Spinal cord (tissue), 10 donors: ENCODE measurements around the gene SNX18. TPM values are rescaled to one million over a fixed set of nuclear protein-coding genes. Genes with fewer than 3 reads are reported as not detected.
A peak's percentile ranks its signal among the peaks of the same experiment; 100 is the strongest.
"Not testable (repeated sequence)": the region's sequence is repeated elsewhere in the genome, so short reads cannot be mapped to it uniquely, and the experiment has no call there.

Experiments used
- DNase-seq, 6 donors: peaks; one replicate each; pipeline versions ENCODE4 v3.0.0 to v3.0.0-alpha.2; 2013 to 2015; ENCODE audit warnings: low spot score in 6 of 6, low read depth in 4 of 6
- H3K27ac ChIP-seq: one replicate; pipeline ENCODE4 v1.5.1; 2013; ENCODE audit warnings: low read depth, low read length, control low read depth
- H3K27me3 ChIP-seq: one replicate; pipeline ENCODE4 v1.6.1; 2013; ENCODE audit warnings: low read length; ENCODE audit not compliant: control insufficient read depth, insufficient read depth
- H3K36me3 ChIP-seq: one replicate; pipeline ENCODE4 v1.6.1; 2013; ENCODE audit warnings: low read length; ENCODE audit not compliant: control insufficient read depth, insufficient read depth
- H3K4me1 ChIP-seq: one replicate; pipeline ENCODE4 v1.6.1; 2013; ENCODE audit warnings: low read length; ENCODE audit not compliant: control insufficient read depth, insufficient read depth
- H3K4me3 ChIP-seq: one replicate; pipeline ENCODE4 v1.5.1; 2013; ENCODE audit warnings: low read depth, low read length, control low read depth
- H3K9me3 ChIP-seq: one replicate; pipeline ENCODE4 v1.6.1; 2013; ENCODE audit warnings: low read length; ENCODE audit not compliant: control insufficient read depth, insufficient read depth
- WGBS: methylation state at CpG from one replicate; pipeline ENCODE4 v1.1.5; 2013; ENCODE audit warnings: missing lambda C conversion rate; ENCODE audit not compliant: insufficient coverage; 5-methylcytosine and 5-hydroxymethylcytosine counted together
- polyA plus RNA-seq, 2 donors: library from polyadenylated mRNA; unstranded; fragments of 120-200 nt; gene quantifications; one replicate each; pipeline ENCODE4 v1.2.1, GENCODE V29; 2013; ENCODE audit not compliant: insufficient read length in 2 of 2
- total RNA-seq, 2 donors: library from RNA; depleted of rRNA in 1 of 2; stranded (reverse); fragments of 120-200 nt in 1 of 2; fragments of >200 nt in 1 of 2; gene quantifications; one replicate each; pipeline versions ENCODE4 v1.2.3 to v1.2.4, GENCODE V29; 2013 to 2014
- donor health status: healthy.

SNX18 gene
- total and polyA plus RNA-seq, 4 donors = 18.2 to 31.6 (median 26.4) TPM

DNA sequence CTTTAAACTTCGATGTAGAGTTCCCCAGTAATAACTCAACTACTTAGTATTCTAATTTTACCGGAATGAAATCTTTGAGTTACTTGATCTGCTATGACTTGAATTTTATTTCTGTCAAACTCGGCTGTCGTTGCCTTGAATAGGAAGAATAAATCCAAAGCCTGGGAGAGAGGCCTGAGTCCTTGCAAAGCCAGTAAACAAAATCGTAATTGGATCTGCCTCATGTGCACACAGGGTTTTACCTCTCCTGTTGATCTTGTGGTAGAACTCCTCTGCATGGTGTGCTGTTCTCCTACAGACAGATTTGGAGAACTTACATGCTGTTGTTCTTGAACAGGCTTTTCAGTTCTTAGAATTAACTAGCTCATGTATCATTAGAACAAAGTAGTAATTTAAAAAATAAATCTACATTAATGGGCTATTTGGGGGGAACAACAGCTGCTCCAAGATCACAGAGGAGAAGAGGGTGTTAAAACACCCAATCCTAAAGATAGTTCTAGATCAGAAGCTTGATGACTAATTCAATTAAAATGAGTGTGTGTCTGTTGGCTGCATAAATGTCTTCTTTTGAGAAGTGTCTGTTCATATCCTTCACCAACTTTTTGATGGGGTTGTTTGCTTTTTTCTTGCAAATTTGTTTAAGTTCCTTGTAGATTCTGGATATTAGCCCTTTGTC, 33.2 kb upstream of the SNX18 start:
- H3K27me3 ChIP-seq = no peaks in the 10 kb centered on the region
- DNase-seq = no peak
- WGBS = 86% methylated on average over 3 of the region's 5 CpGs
- no peaks in the 10 kb centered on the region for H3K36me3 ChIP-seq
- H3K27ac ChIP-seq = no peak overlapping the region
- no peaks in the 10 kb centered on the region for H3K9me3 ChIP-seq
- no peak overlapping the region for H3K4me3 ChIP-seq
- no peaks in the 10 kb centered on the region for H3K4me1 ChIP-seq

DNA sequence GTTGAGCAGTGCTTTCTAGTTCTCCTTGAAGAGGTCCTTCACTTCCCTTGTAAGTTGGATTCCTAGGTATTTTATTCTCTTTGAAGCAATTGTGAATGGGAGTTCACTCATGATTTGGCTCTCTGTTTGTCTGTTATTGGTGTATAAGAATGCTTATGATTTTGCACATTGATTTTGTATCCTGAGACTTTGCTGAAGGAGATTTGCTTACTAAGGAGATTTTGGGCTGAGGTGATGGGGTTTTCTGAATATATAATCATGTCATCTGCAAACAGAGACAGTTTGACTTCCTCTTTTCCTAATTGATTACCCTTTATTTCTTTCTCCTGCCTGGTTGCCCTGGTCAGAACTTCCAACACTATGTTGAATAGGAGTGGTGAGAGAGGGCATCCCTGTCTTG, 31.9 kb upstream of the SNX18 start:
- H3K4me3 ChIP-seq, H3K36me3 ChIP-seq, DNase-seq, H3K27ac ChIP-seq, H3K9me3 ChIP-seq, H3K4me1 ChIP-seq, H3K27me3 ChIP-seq: not testable (repeated sequence)

DNA sequence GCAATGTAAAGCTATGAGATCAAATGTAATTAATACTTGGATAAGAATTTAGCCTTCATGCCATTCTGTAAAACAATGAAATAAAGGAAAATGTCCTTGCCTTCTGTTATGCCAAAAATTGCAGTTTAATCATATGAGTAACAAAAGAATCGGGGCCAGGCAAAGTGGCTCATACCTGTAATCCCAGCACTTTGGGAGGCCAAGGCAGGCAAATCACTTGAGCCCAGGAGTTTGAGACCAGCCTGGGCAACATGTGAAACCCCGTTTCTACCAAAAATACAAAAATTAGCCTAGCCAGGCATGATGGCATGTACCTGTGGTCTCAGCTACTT, 27.9 kb upstream of the SNX18 start:
- not testable (repeated sequence) for DNase-seq, H3K4me1 ChIP-seq, H3K27ac ChIP-seq, H3K4me3 ChIP-seq, H3K9me3 ChIP-seq, H3K36me3 ChIP-seq, H3K27me3 ChIP-seq
- WGBS = 100% methylated on average over 1 of the region's 2 CpGs

DNA sequence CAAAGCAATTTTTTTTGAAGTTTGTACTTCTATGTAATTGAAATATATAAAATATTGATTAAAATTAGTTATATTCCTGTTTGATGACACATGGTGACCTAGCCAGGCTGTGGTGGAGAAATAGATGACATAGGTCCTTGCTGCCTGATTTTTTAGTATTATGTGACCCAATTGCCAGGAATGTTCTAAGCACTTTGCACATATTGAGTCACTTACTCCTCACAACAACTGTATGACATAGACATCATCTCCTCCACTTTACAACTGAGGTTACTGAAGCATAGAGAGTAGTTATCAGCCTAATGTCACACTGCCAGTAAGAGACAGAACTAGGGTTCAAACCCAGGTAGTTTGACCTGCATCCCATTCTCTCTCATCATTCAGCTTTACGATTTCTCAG, 26.2 kb upstream of the SNX18 start:
- no peaks in the 10 kb centered on the region for H3K9me3 ChIP-seq
- no CpG with 5 or more reads among the region's 1 CpG for WGBS

DNA sequence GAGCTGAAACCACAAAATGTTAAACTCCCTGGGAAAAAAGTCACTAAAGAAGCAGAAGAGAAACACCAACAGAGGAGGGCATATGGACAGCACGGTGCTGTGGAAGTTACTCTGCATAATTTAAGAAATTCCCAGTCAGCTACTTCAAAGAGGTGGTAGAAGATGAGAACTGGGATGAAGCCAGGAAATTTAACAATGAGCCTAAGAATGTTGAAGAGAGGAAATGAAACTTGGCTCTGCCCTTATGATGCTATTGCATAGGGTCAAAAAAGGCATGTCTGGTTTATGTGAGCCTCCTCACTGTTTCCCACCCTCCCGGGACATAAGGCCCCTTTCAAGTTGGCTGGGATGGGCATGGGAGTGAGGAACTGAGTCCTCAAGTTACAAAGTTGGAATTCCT, 25.4 kb upstream of the SNX18 start:
- no CpG with 5 or more reads among the region's 2 CpGs for WGBS
- Histone ChIP-seq H3K36me3 (no peaks in the 10 kb centered on the region), H3K4me1 (no peaks in the 10 kb centered on the region), H3K27me3 (no peaks in the 10 kb centered on the region), H3K4me3 (no peak overlapping the region), H3K9me3 (no peaks in the 10 kb centered on the region), H3K27ac (no peak overlapping the region)
- no peak for DNase-seq

More for the DNA sequence above, 26.2 kb upstream of the SNX18 start:
- H3K36me3 ChIP-seq = no peaks in the 10 kb centered on the region
- no peak for DNase-seq
- H3K4me3 ChIP-seq = no peak overlapping the region
- H3K27me3 ChIP-seq = no peaks in the 10 kb centered on the region
- no peak overlapping the region for H3K27ac ChIP-seq
- no peaks in the 10 kb centered on the region for H3K4me1 ChIP-seq

DNA sequence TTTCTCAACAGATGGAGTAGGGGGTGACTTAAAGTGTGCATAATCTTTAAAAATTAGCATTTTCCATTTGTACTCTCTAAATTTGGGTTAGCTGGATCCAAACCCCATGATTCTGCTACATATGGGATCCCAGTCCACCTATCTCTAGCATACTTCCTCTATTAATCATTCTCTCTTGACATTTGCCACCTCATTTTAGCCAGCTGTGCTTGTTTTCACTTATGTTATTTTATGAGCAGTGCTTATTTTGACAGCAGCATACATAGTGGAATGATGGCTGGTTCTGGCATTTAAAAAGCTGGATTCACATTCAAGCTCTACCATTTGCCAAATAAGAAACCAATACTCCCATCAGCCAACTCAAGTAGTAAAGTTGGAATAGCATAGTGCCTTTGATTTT, 22.5 kb upstream of the SNX18 start:
- DNase-seq = no peak
- no peaks in the 10 kb centered on the region for H3K27me3 ChIP-seq
- H3K4me1 ChIP-seq = no peaks in the 10 kb centered on the region
- no peak overlapping the region for H3K4me3 ChIP-seq
- no peaks in the 10 kb centered on the region for H3K36me3 ChIP-seq
- no peaks in the 10 kb centered on the region for H3K9me3 ChIP-seq
- H3K27ac ChIP-seq = no peak overlapping the region

DNA sequence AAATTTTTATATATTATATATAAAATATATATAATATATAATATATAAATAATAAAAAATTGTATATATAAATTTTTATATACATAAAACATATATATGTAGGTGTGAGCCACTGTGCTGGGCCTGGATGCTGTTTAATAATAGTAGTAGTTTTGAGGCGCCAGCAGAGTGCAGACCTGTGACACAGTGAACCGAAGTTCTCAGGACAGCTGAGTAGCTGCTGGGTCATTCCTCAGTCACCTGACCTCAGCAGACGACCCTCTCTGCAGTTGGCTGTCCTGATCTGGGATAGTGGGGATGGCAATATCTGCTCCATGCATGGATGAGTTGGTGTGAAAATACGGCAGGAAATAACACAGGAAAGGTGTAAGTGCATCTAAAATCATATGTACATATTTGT, 3.3 kb upstream of the SNX18 start:
- Histone ChIP-seq H3K9me3 (no peaks in the 10 kb centered on the region), H3K27me3 (no peaks in the 10 kb centered on the region), H3K27ac (no peak overlapping the region), H3K4me3 (no peak overlapping the region), H3K36me3 (peaks cover 10% of the 10 kb centered on the region), H3K4me1 (peaks cover 10% of the 10 kb centered on the region)
- WGBS = 45% methylated on average over 2 of the region's 4 CpGs
- no peak for DNase-seq

DNA sequence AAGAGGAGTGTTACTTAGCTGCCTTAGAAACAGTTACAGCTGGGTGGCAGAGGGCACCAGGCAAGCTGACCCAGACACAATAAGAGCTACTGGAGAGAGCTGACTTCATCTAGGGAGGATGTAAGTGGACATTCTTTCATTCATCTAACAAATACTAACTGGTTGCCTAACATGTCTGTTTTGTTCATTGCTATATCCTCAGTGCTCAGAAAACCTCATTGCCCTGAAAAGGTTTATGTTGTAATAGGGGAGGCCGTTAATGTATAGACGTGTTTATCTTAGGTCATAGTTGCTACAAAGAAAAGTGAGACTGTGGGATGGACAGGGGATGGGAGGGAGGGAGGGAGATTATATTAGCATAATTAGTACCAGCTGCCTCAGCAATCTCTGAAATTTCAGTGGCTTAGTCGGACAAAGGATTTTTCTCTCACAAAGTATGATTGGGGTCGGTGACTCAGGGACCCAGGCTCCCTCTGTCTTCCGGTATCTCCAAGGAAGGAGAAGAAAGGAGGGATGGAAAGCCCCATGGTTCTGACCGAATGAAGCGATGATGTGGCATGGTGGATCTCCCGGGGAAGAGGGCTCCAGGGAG, 2.6 kb upstream of the SNX18 start:
- 64% methylated on average over 8 of the region's 8 CpGs for WGBS

DNA sequence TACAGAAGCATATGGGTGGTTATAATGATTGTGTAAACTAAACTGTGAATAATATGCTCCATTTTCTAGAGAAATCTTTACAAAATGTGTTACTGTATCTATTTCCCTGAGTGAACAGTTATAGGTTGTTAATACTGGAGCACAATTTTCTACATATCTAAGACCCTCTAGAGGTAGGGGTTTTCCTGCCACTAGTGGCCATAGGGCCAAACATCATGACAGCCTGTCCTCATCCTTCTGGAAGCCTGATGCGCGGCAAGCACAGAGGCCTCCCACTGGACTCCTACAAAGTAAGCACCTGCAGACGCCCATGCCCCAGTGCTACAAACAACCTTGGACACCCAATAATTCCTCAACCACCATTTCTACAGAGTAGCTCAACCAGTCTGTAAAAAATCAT, 1.9 kb upstream of the SNX18 start:
- H3K9me3 ChIP-seq = no peaks in the 10 kb centered on the region
- 100% methylated on average over 3 of the region's 3 CpGs for WGBS
- peaks cover 13% of the 10 kb centered on the region for H3K4me1 ChIP-seq
- DNase-seq = no peak
- H3K27me3 ChIP-seq = no peaks in the 10 kb centered on the region
- H3K27ac ChIP-seq = no peak overlapping the region
- peaks cover 11% of the 10 kb centered on the region for H3K36me3 ChIP-seq
- no peak overlapping the region for H3K4me3 ChIP-seq

More for the DNA sequence above, 2.6 kb upstream of the SNX18 start:
- Histone ChIP-seq H3K36me3 (peaks cover 11% of the 10 kb centered on the region), H3K9me3 (no peaks in the 10 kb centered on the region), H3K4me1 (peaks cover 13% of the 10 kb centered on the region), H3K27ac (no peak overlapping the region), H3K27me3 (no peaks in the 10 kb centered on the region), H3K4me3 (no peak overlapping the region)
- DNase-seq = no peak

DNA sequence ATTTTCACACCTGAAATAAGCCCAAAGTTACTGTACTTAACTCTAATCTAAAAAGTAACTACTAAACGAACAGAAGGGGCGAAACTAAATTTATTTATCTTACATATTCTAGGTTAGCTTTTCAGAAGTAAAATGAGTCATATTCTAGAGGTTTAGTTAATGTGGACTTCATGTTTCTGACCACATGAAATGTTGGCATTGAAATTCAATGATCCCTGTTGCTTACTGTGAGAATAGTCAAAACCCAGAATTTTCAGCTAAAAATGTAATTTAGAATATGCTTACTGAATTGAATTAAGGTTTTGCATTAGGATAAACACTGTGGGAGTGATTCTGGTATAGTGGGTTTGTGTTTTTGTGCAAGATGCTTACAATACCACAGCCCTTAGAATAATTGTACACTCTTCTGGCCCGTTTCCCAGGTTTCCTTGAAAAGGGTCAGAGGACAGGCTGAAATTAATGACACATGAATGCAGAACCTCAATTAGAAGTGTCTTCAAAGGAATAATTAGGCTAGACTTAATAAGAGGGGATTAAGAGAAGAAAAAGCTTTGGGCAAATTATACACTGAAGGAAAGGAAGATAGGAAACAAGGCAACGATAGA, 1.4 kb upstream of the SNX18 start:
- H3K27ac ChIP-seq = no peak overlapping the region
- no CpG with 5 or more reads among the region's 4 CpGs for WGBS

More for the DNA sequence above, 1.4 kb upstream of the SNX18 start:
- peaks cover 13% of the 10 kb centered on the region for H3K4me1 ChIP-seq
- no peak overlapping the region for H3K4me3 ChIP-seq
- no peaks in the 10 kb centered on the region for H3K27me3 ChIP-seq
- peak in 3 of 6 donors; percentile 39 to 86 (median 83) for DNase-seq
- H3K36me3 ChIP-seq = peaks cover 11% of the 10 kb centered on the region
- H3K9me3 ChIP-seq = no peaks in the 10 kb centered on the region
